Gastrocnemius medialis (tissue), 4 donors: ENCODE data around the gene ZNF407. TPM values are rescaled to one million over a fixed set of nuclear protein-coding genes. Genes with fewer than 3 reads are reported as not detected.

Source experiments
- ATAC-seq, 2 donors: fragments of 150-250 bp; one replicate each; pipeline ENCODE4 v1.9.1; 2016
- DNase-seq, 2 donors: peaks; one replicate each; pipeline ENCODE4 v3.0.0-alpha.2; 2019
- H3K27ac ChIP-seq, 4 donors: fragments of 200-600 bp; sonication (generic); 1 replicate in 1 of 4; 2 replicates in 3 of 4; pipeline ENCODE4 v1.5.1; 2016 to 2018; ENCODE audit warnings: mild to moderate bottlenecking in 2 of 4, moderate library complexity in 1 of 4
- H3K27me3 ChIP-seq, 3 donors: fragments of 200-600 bp; sonication (generic) in 2 of 3; 1 replicate in 1 of 3; 2 replicates in 2 of 3; pipeline versions ENCODE4 v1.5.1 to v1.6.0; 2016 to 2019; ENCODE audit warnings: mild to moderate bottlenecking in 1 of 3, moderate library complexity in 1 of 3
- H3K36me3 ChIP-seq, 2 donors: fragments of 200-600 bp; sonication (generic) in 1 of 2; one replicate each; pipeline ENCODE4 v1.5.1; 2017 to 2018
- H3K4me1 ChIP-seq, 2 donors: fragments of 200-600 bp; sonication (generic) in 1 of 2; one replicate each; pipeline ENCODE4 v1.5.1; 2016 to 2017; ENCODE audit warnings: mild to moderate bottlenecking in 2 of 2
- H3K4me3 ChIP-seq, 4 donors: fragments of 200-600 bp; sonication (generic) in 3 of 4; 1 replicate in 1 of 4; 2 replicates in 3 of 4; pipeline ENCODE4 v1.5.1; 2016 to 2019; ENCODE audit warnings: mild to moderate bottlenecking in 2 of 4
- H3K9me3 ChIP-seq, 3 donors: fragments of 200-600 bp; sonication (generic) in 2 of 3; 1 replicate in 1 of 3; 2 replicates in 2 of 3; pipeline ENCODE4 v1.5.1; 2016 to 2019
- POLR2A ChIP-seq, 2 donors: fragments of 450-650 bp; IDR thresholded peaks; one replicate each; pipeline ENCODE4 v1.6.1; 2017; ENCODE audit warnings: antibody characterized with exemption in 2 of 2, mild to moderate bottlenecking in 2 of 2, moderate library complexity in 2 of 2
- in situ Hi-C, 4 donors: fragments of 200-750 bp; cut with MboI; loops; one replicate each; pipeline versions ENCODE4 v1.15.0 to v1.8.0; 2017; ENCODE audit warnings: low sequenced_read_pairs in 4 of 4
- intact Hi-C: fragments of 100-400 bp; cut with DNase I; formaldehyde crosslinking; loops from one replicate; pipeline ENCODE4 v1.15.1; 2023; ENCODE audit warnings: low total_unique reads
- total RNA-seq, 4 donors: library from RNA; depleted of rRNA; stranded (reverse); fragments of >200 nt; gene quantifications; one replicate each; pipeline versions ENCODE4 v1.1.0 to v1.2.3, GENCODE V29; 2016
- TF ChIP-seq, protein P1 (sequence below), 5 experiments: fragments of 450-650 bp in 3 of 5; fragments of 200-600 bp in 2 of 5; sonication (generic) in 2 of 5; IDR thresholded peaks in 4 of 5; conservative IDR thresholded peaks in 1 of 5; 1 replicate in 4 of 5; 2 replicates in 1 of 5; pipeline ENCODE4 v1.5.1; 2016 to 2019; ENCODE audit warnings: antibody characterized with exemption in 5 of 5, mild to moderate bottlenecking in 3 of 5, moderate library complexity in 3 of 5

Gene ZNF407
- total RNA-seq, 4 donors from 2014 or later: 5.9 to 11.4 (median 9.2) TPM

DNA sequence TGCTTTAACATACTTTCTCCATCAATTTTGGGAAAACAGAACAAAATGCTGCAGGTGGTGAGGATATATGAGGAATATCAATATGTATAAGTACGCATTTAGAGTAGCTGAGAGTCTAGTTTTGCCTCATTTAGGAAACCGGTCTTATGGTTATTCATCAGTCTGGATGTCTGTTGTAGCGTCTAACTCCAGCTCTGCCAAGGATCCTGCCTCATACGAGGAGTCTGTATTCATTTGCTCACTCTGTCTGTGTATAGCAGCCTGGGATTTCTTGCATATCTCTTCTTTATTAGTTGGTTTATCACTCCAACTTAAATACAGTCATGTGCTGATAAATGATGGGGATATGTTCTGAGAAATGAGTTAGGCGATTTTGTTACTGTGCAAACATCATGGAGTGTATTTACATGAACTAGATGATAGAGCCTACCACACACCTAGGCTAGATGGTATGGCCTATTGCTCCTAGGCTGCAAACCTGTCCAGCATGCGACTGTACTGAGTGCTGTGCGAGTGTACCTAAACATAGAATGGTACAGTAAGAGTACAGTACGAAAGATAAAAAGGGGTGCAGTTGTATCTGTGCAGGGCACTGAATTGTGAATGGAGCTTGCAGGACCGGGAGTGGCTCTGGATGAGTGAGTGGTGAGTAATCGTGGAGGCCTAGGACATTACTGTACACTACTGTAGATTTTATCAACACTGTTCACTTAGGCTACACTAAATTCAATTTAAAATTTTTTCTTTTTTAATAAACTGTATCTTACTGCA is 148.1 kb downstream of the ZNF407 start:
- ATAC-seq (no peak), DNase-seq (no peak)
- H3K4me1 ChIP-seq: no peaks in the 10 kb centered on the region
- intact Hi-C loops: no loop called here
- in situ Hi-C loops: no loop called here
- H3K27me3 ChIP-seq: no peaks in the 10 kb centered on the region
- H3K27ac ChIP-seq: no peak overlapping the region
- no peaks in the 10 kb centered on the region for H3K9me3 ChIP-seq
- no peaks in the 10 kb centered on the region for H3K36me3 ChIP-seq
- TF ChIP-seq, protein P1, sequence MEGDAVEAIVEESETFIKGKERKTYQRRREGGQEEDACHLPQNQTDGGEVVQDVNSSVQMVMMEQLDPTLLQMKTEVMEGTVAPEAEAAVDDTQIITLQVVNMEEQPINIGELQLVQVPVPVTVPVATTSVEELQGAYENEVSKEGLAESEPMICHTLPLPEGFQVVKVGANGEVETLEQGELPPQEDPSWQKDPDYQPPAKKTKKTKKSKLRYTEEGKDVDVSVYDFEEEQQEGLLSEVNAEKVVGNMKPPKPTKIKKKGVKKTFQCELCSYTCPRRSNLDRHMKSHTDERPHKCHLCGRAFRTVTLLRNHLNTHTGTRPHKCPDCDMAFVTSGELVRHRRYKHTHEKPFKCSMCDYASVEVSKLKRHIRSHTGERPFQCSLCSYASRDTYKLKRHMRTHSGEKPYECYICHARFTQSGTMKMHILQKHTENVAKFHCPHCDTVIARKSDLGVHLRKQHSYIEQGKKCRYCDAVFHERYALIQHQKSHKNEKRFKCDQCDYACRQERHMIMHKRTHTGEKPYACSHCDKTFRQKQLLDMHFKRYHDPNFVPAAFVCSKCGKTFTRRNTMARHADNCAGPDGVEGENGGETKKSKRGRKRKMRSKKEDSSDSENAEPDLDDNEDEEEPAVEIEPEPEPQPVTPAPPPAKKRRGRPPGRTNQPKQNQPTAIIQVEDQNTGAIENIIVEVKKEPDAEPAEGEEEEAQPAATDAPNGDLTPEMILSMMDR (IDR thresholded peaks at IDR 0.05 in 4 of 5, conservative IDR thresholded peaks at IDR 0.05 in 1 of 5): no peak
- no peak for TF ChIP-seq POLR2A (IDR thresholded peaks at IDR 0.05)
- H3K4me3 ChIP-seq: no peak overlapping the region

DNA sequence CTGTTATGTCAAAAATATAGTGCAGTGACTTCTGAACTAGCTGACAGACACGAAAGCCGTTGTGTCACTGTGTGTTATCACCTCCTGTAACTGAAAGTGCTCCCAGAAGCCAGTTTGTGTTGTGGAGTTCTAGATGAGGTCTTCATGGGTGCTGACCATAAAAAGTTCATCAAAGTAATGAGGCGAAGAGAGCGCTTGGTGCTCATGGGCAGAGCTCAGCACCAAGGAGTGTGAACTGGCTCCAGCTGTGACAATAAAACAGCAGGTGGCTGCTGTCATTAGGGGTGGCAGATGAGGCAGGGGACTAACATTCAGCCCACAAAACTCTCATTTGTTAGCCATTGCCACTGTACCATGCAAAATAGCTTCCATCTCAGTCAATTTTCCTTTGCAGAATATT is 151.1 kb downstream of the ZNF407 start:
- Histone ChIP-seq H3K36me3 (no peaks in the 10 kb centered on the region), H3K27ac (no peak overlapping the region), H3K4me1 (no peaks in the 10 kb centered on the region), H3K27me3 (no peaks in the 10 kb centered on the region), H3K9me3 (no peaks in the 10 kb centered on the region), H3K4me3 (no peak overlapping the region)
- no peak for DNase-seq
- TF ChIP-seq, protein P1 (IDR thresholded peaks at IDR 0.05 in 4 of 5, conservative IDR thresholded peaks at IDR 0.05 in 1 of 5): no peak
- no peak for TF ChIP-seq POLR2A (IDR thresholded peaks at IDR 0.05)
- intact Hi-C loops: no loop called here
- in situ Hi-C loops: no loop called here
- no peak for ATAC-seq

DNA sequence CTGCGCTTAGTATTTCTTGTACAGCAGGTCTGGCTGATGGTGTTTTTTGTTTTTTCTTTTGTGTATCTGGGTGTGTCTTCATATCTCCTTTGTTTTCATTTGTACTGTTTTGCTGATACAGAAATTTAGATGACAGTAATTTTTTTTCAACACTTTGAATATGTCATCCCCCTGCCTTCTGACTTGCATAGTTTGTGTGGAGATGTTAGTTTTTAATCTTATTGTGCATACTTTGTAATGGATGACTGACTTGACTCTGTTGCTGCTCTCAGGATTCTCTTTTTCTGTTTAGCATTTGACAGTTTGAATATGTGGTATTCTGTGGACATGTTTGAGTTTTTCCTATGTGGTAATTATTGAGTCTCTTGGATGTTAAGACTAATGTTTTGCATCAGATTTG is 161.3 kb downstream of the ZNF407 start:
- ATAC-seq (no peak), DNase-seq (no peak)
- Histone ChIP-seq H3K9me3 (no peaks in the 10 kb centered on the region), H3K4me3 (no peak overlapping the region), H3K4me1 (no peaks in the 10 kb centered on the region), H3K27ac (no peak overlapping the region), H3K27me3 (no peaks in the 10 kb centered on the region), H3K36me3 (no peaks in the 10 kb centered on the region)
- in situ Hi-C loops: no loop called here
- TF ChIP-seq POLR2A (IDR thresholded peaks at IDR 0.05): no peak
- TF ChIP-seq, protein P1 (IDR thresholded peaks at IDR 0.05 in 4 of 5, conservative IDR thresholded peaks at IDR 0.05 in 1 of 5): no peak
- intact Hi-C loops: no loop called here

DNA sequence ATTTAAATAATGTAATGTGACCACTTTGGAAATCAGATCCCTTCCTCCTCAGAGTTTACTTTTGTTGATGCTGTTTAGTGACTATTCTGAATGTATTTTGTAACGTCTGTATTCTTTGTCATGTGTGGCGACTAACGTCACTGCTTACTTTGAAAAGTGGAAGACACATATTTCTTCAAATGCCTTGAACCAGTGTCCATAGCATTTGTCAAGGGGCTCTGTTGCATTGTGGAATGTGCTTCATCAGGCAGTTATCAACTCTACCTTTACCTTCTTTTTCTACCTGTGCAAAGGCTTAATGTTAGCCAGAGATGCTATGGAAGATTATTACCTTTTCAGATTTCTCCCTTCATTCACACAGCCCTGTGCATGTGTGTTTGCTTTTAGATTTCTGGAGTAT is 162.4 kb downstream of the ZNF407 start:
- no peaks in the 10 kb centered on the region for H3K4me1 ChIP-seq

More for the DNA sequence above, 162.4 kb downstream of the ZNF407 start:
- TF ChIP-seq, protein P1 (IDR thresholded peaks at IDR 0.05 in 4 of 5, conservative IDR thresholded peaks at IDR 0.05 in 1 of 5): no peak
- no peak for TF ChIP-seq POLR2A (IDR thresholded peaks at IDR 0.05)
- DNase-seq (no peak), ATAC-seq (no peak)
- intact Hi-C loops (no loop called here), in situ Hi-C loops (no loop called here)
- H3K9me3 ChIP-seq: no peaks in the 10 kb centered on the region
- H3K36me3 ChIP-seq: no peaks in the 10 kb centered on the region
- no peak overlapping the region for H3K27ac ChIP-seq
- H3K27me3 ChIP-seq: no peaks in the 10 kb centered on the region
- no peak overlapping the region for H3K4me3 ChIP-seq
